PFSK-1 (cell line): ENCODE data around the gene UFM1.

ENCODE experiments used
- POLR2AphosphoS5 ChIP-seq: IDR thresholded peaks from 2 replicates; pipeline ENCODE4 v1.6.1; 2012; ENCODE audit warnings: low read depth, mild to moderate bottlenecking, control low read depth, low read length, moderate library complexity
- REST ChIP-seq, 2 experiments: IDR thresholded peaks; 2 replicates each; pipeline versions ENCODE4 v1.6.1 to v1.8.0; 2011 to 2012; ENCODE audit warnings: low read depth in 2 of 2, low read length in 2 of 2, control low read depth in 1 of 2, inconsistent platforms in 1 of 2, mild to moderate bottlenecking in 1 of 2, moderate library complexity in 1 of 2; ENCODE audit not compliant: insufficient read depth in 1 of 2
- SIN3A ChIP-seq: IDR thresholded peaks from 2 replicates; pipeline ENCODE4 v1.6.1; 2012; ENCODE audit warnings: mild to moderate bottlenecking, low read length, moderate library complexity, borderline replicate concordance; ENCODE audit not compliant: insufficient read depth
- TAF1 ChIP-seq: IDR thresholded peaks from 2 replicates; pipeline ENCODE4 v1.6.1; 2012; ENCODE audit warnings: low read length, control low read depth, borderline replicate concordance; ENCODE audit not compliant: insufficient read depth

- TF ChIP-seq POLR2AphosphoS5 (no peak), TAF1 (no peak), REST (IDR thresholded peaks at IDR 0.05; ENCODE audit: insufficient read depth in 1 of 2, low read depth in 2 of 2, low read length in 2 of 2) (no peak), SIN3A (no peak)
Measured at GRCh38 chr13:38341149-38341692, 8.4 kb upstream of the UFM1 start.
